ENCODE results near the gene TDP1.

DNA sequence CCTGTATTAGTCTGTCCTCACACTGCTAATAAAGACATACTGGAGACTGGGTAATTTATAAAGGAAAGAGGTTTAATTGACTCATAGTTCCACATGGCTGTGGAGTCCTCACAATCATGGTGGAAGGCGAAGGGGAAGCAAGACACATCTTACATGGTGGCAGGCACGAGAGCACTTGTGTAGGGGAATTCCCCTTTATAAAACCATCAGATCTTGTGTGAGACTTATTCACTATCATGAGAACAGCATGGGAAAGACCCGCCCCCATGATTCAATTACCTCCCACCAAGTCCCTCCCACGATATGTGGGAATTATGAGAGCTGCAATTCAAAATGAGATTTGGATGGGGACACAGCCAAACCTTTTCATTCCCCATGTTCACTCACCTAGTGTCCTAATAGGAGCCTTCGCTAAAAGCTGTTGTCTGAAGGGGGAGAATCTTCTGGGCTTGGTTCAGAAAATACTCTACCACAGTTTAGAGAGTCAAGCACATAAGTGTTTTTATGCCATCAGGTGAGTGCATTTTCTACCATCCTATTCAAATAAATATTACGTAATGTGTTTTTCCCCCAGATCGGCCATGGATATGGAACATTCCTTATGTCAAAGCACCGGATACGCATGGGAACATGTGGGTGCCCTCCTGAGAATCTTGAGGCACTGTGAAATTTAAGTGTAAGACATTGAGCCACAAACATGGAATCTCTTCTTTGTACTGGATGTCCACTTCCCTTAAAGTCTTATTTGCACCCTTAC lies 86.9 kb downstream of the TDP1 start:
- TF ChIP-seq, protein P1, sequence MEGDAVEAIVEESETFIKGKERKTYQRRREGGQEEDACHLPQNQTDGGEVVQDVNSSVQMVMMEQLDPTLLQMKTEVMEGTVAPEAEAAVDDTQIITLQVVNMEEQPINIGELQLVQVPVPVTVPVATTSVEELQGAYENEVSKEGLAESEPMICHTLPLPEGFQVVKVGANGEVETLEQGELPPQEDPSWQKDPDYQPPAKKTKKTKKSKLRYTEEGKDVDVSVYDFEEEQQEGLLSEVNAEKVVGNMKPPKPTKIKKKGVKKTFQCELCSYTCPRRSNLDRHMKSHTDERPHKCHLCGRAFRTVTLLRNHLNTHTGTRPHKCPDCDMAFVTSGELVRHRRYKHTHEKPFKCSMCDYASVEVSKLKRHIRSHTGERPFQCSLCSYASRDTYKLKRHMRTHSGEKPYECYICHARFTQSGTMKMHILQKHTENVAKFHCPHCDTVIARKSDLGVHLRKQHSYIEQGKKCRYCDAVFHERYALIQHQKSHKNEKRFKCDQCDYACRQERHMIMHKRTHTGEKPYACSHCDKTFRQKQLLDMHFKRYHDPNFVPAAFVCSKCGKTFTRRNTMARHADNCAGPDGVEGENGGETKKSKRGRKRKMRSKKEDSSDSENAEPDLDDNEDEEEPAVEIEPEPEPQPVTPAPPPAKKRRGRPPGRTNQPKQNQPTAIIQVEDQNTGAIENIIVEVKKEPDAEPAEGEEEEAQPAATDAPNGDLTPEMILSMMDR (IDR thresholded peaks at IDR 0.05 in 4 of 5, conservative IDR thresholded peaks at IDR 0.05 in 1 of 5): no peak
- TF ChIP-seq POLR2A (IDR thresholded peaks at IDR 0.05): no peak
